ENCODE results near the gene SUGT1. TPM values are rescaled to one million over a fixed set of nuclear protein-coding genes. Genes with fewer than 3 reads are reported as not detected.

SUGT1 gene
- total RNA-seq, 4 donors from 2014 or later = 18.7 to 38.9 (median 25.3) TPM

DNA sequence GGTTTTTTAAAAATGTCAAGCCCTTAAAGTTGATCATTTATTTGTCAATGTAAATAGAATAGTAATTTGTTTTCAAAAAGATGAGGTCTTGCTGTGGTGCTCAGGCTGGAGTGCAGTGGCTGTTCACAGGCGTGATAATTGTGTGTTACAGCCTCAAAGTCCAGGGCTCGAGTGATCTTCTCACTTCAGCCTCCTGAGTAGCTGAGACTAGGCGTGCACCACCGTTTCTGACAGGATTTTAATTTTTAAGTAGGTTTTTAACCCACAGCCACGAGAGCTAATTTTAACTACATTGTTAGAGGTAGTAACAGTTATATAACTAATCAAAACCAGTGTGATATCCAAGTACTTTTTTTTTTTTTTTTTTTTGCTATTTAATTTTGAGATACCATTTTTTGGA, 43.9 kb downstream of the SUGT1 start:
- WGBS, 2 donors (ENCODE audit: low coverage in 1 of 2) = 92 to 94% methylated on average over 5 of the region's 5 CpGs
- Histone ChIP-seq H3K4me3 (no peak overlapping the region), H3K27ac (no peak overlapping the region), H3K27me3 (no peaks in the 10 kb centered on the region), H3K9me3 (no peaks in the 10 kb centered on the region), H3K4me1 (no peaks in the 10 kb centered on the region), H3K36me3 (no peaks in the 10 kb centered on the region)
- DNase-seq = no peak
- in situ Hi-C loops (cut with MboI; ENCODE audit: low pct_ligation_motif_present in 1 of 4, low pct_unique_long_range_greater_than_20kb in 1 of 4, low sequenced_read_pairs in 3 of 4) = no loop called here
- intact Hi-C loops (cut with DNase I; ENCODE audit: low total_unique reads) = no loop called here
- TF ChIP-seq POLR2A (IDR thresholded peaks at IDR 0.05) = no peak
- TF ChIP-seq, protein P1, sequence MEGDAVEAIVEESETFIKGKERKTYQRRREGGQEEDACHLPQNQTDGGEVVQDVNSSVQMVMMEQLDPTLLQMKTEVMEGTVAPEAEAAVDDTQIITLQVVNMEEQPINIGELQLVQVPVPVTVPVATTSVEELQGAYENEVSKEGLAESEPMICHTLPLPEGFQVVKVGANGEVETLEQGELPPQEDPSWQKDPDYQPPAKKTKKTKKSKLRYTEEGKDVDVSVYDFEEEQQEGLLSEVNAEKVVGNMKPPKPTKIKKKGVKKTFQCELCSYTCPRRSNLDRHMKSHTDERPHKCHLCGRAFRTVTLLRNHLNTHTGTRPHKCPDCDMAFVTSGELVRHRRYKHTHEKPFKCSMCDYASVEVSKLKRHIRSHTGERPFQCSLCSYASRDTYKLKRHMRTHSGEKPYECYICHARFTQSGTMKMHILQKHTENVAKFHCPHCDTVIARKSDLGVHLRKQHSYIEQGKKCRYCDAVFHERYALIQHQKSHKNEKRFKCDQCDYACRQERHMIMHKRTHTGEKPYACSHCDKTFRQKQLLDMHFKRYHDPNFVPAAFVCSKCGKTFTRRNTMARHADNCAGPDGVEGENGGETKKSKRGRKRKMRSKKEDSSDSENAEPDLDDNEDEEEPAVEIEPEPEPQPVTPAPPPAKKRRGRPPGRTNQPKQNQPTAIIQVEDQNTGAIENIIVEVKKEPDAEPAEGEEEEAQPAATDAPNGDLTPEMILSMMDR (IDR thresholded peaks at IDR 0.05) = no peak
- TF ChIP-seq EP300 (IDR thresholded peaks at IDR 0.05; ENCODE audit: low read depth) = no peak
- TF ChIP-seq POLR2AphosphoS5 (IDR thresholded peaks at IDR 0.05) = no peak

DNA sequence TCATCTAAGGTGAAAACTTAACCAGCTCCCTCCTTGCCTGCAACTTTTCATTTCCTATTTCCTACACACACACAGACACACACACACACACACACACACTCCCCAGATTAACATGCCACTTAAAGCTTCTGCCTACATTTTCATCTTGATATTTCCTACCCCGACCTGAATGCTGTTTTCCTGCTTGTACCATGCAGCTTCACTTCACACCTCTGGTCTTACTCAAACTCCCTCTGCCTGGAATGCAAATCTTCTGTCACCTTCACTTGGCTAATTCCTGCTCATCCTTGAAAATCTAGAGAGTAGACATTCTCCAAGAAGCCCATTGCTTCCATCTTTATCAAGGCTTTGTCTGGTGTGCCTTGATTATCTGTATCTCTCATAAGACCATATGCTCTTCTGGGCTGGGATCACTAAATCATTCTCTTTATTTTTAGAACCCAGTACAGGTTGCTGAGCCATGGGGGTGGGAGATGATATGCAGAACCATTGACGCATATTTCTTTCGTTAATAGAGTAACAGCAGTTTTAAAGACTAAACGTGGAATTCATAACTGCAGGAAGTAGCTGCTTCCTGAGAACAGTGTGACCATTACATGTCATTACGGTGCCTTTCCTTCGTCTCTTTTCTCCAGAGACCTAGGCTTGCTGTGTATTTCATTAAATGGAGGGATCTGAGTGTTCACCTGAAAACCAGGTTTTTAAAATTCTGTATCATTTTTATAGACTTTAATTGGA, 49.3 kb downstream of the SUGT1 start:
- Histone ChIP-seq H3K9me3 (no peaks in the 10 kb centered on the region), H3K27ac (no peak overlapping the region), H3K27me3 (no peaks in the 10 kb centered on the region), H3K4me1 (no peaks in the 10 kb centered on the region), H3K4me3 (no peak overlapping the region), H3K36me3 (no peaks in the 10 kb centered on the region)
- intact Hi-C loops (cut with DNase I; ENCODE audit: low total_unique reads) (no loop called here), in situ Hi-C loops (cut with MboI; ENCODE audit: low pct_ligation_motif_present in 1 of 4, low pct_unique_long_range_greater_than_20kb in 1 of 4, low sequenced_read_pairs in 3 of 4) (no loop called here)
- no peak for DNase-seq
- WGBS, 2 donors (ENCODE audit: low coverage in 1 of 2) = 78% methylated on average over 5 to 6 of the region's 6 CpGs
- TF ChIP-seq POLR2A (IDR thresholded peaks at IDR 0.05) (no peak), POLR2AphosphoS5 (IDR thresholded peaks at IDR 0.05) (no peak), EP300 (IDR thresholded peaks at IDR 0.05; ENCODE audit: low read depth) (no peak)
- TF ChIP-seq, protein P1 (IDR thresholded peaks at IDR 0.05) = no peak

DNA sequence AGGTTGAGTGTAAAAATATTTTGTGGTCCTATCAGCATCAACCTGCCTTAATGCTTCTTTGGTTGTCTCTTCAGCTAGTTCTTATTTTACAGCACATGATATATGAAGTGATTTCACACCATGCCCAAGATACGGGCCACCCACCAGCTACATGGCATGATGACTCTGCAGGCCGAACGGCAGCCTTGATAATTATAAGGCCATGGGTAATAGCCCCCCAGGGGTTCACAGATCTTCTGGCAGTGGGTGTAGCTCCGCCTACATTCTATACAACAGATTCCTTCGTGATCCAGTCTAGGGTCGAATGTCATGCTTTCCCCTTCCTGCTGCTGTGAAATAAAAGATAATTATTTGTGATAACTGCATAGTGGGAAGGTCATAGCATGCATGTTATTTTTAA, 50.8 kb downstream of the SUGT1 start:
- Histone ChIP-seq H3K27ac (no peak overlapping the region), H3K27me3 (no peaks in the 10 kb centered on the region), H3K9me3 (no peaks in the 10 kb centered on the region), H3K4me3 (no peak overlapping the region), H3K4me1 (no peaks in the 10 kb centered on the region), H3K36me3 (no peaks in the 10 kb centered on the region)
- DNase-seq = no peak
- intact Hi-C loops (cut with DNase I; ENCODE audit: low total_unique reads) (no loop called here), in situ Hi-C loops (cut with MboI; ENCODE audit: low pct_ligation_motif_present in 1 of 4, low pct_unique_long_range_greater_than_20kb in 1 of 4, low sequenced_read_pairs in 3 of 4) (no loop called here)
- TF ChIP-seq POLR2AphosphoS5 (IDR thresholded peaks at IDR 0.05) = no peak
- TF ChIP-seq, protein P1 (IDR thresholded peaks at IDR 0.05) = no peak
- no peak for TF ChIP-seq POLR2A (IDR thresholded peaks at IDR 0.05)
- TF ChIP-seq EP300 (IDR thresholded peaks at IDR 0.05; ENCODE audit: low read depth) = no peak
- 70 to 80% methylated on average over 3 to 6 of the region's 6 CpGs for WGBS, 2 donors (ENCODE audit: low coverage in 1 of 2)

DNA sequence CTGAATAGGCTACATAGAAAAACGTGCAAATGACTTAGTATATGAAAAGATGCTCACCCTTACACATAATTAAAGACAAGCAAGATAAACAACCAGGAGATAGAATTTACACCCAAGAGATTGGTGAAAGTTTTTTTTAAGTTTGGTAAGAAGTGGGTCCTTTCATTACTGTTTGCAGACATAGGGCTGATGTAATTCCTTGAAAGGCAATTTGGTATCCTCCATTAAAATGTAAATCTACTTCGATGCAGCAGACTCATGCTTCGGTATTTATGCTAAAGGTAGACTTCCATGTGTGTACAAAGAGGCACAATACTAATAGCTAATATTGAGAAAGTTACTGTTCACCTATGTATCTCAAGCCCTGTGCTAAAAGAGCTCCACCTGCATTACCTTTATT, 53.4 kb downstream of the SUGT1 start:
- no peak for DNase-seq
- Histone ChIP-seq H3K4me1 (no peaks in the 10 kb centered on the region), H3K27ac (no peak overlapping the region), H3K4me3 (no peak overlapping the region), H3K36me3 (no peaks in the 10 kb centered on the region), H3K27me3 (no peaks in the 10 kb centered on the region), H3K9me3 (no peaks in the 10 kb centered on the region)
- intact Hi-C loops (cut with DNase I; ENCODE audit: low total_unique reads) = no loop called here
- TF ChIP-seq EP300 (IDR thresholded peaks at IDR 0.05; ENCODE audit: low read depth) = no peak
- TF ChIP-seq, protein P1 (IDR thresholded peaks at IDR 0.05) = no peak
- TF ChIP-seq POLR2AphosphoS5 (IDR thresholded peaks at IDR 0.05) = no peak
- TF ChIP-seq POLR2A (IDR thresholded peaks at IDR 0.05) = no peak
- WGBS, 2 donors (ENCODE audit: low coverage in 1 of 2) = 73 to 82% methylated on average over 3 of the region's 3 CpGs
- in situ Hi-C loops (cut with MboI; ENCODE audit: low pct_ligation_motif_present in 1 of 4, low pct_unique_long_range_greater_than_20kb in 1 of 4, low sequenced_read_pairs in 3 of 4) = no loop called here

Measured in transverse colon (tissue), 4 donors.